ENCODE data around the gene LAMA2. TPM values are rescaled to one million over a fixed set of nuclear protein-coding genes. Genes with fewer than 3 reads are reported as not detected.
A peak's percentile ranks its signal among the peaks of the same experiment; 100 is the strongest.

Gene LAMA2
- polyA plus RNA-seq, 1 of the 3 experiments (the other 2 are of a cell fraction): 0.92 TPM

- Histone ChIP-seq H3K4me1 (ENCODE audit: control insufficient read depth in 1 of 2, insufficient read depth in 2 of 2, low read depth in 1 of 2, low read length in 1 of 2) (peaks cover 2 to 48% of the 10 kb centered on the region in 2 experiments), H3K4me3 (ENCODE audit: low read depth in 2 of 2, low read length in 1 of 2) (no peak overlapping the region), H3K9ac (no peak overlapping the region; the same call in 1 of the 2 replicates), H3F3A (replicated peaks; ENCODE audit: insufficient read depth) (peaks cover 65% of the 10 kb centered on the region), H3K79me2 (ENCODE audit: insufficient read depth) (no peaks in the 10 kb centered on the region), H3K27me3 (ENCODE audit: insufficient read depth) (no peaks in the 10 kb centered on the region), H3K27ac (ENCODE audit: low read depth in 2 of 2, low read length in 1 of 2) (peak overlapping the region in 1 of 2 experiments; percentile 100; a peak in 3 of 4 replicates), H3K9me2 (no peaks in the 10 kb centered on the region), H3K36me3 (replicated peaks in 1 of 2; ENCODE audit: control insufficient read depth in 1 of 2, insufficient read depth in 2 of 2, low read length in 1 of 2) (peaks cover 0 to 3% of the 10 kb centered on the region in 2 experiments), H3K4me2 (0 out of 2 replicates have a peak overlapping the region, but pooled peaks have one; percentile 66), H3K9me3 (no peaks in the 10 kb centered on the region), H2AFZ (ENCODE audit: low read depth) (no peak overlapping the region), H4K20me1 (ENCODE audit: insufficient read depth) (no peaks in the 10 kb centered on the region)
- ChIA-PET CTCF (no interaction called here), POLR2A (interaction anchor here (0.7 kb wide), 1 partner anchor 155 kb away, joined by 3 read pairs; no protein-coding TSS in a partner anchor)
- no peak for TF ChIP-seq MAX (IDR thresholded peaks at IDR 0.05; ENCODE audit: low read depth)
- no peak for TF ChIP-seq USF2 (IDR thresholded peaks at IDR 0.05; ENCODE audit: borderline replicate concordance, low read depth, low read length)
- TF ChIP-seq MEF2A (IDR thresholded peaks at IDR 0.05; ENCODE audit: borderline replicate concordance, low read depth): no peak
- TF ChIP-seq, protein P1, sequence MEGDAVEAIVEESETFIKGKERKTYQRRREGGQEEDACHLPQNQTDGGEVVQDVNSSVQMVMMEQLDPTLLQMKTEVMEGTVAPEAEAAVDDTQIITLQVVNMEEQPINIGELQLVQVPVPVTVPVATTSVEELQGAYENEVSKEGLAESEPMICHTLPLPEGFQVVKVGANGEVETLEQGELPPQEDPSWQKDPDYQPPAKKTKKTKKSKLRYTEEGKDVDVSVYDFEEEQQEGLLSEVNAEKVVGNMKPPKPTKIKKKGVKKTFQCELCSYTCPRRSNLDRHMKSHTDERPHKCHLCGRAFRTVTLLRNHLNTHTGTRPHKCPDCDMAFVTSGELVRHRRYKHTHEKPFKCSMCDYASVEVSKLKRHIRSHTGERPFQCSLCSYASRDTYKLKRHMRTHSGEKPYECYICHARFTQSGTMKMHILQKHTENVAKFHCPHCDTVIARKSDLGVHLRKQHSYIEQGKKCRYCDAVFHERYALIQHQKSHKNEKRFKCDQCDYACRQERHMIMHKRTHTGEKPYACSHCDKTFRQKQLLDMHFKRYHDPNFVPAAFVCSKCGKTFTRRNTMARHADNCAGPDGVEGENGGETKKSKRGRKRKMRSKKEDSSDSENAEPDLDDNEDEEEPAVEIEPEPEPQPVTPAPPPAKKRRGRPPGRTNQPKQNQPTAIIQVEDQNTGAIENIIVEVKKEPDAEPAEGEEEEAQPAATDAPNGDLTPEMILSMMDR (IDR thresholded peaks at IDR 0.05): no peak
- no peak for TF ChIP-seq FOSL2 (IDR thresholded peaks at IDR 0.05; ENCODE audit: borderline replicate concordance, low read depth)
- TF ChIP-seq NRF1 (IDR thresholded peaks at IDR 0.05; ENCODE audit: low read depth, low read length): no peak
- no peak for TF ChIP-seq GATA2 (CRISPR knock-in tag; IDR thresholded peaks at IDR 0.05)
- no peak for TF ChIP-seq POLR2AphosphoS5 (IDR thresholded peaks at IDR 0.05; ENCODE audit: low read depth, low read length)
- TF ChIP-seq RAD21 (IDR thresholded peaks at IDR 0.05; ENCODE audit: low read length): no peak
- no peak for TF ChIP-seq RFX5 (IDR thresholded peaks at IDR 0.05; ENCODE audit: low read length)
- no peak for TF ChIP-seq SIN3A (IDR thresholded peaks at IDR 0.05; ENCODE audit: borderline replicate concordance, low read depth, low read length)
- no peak for TF ChIP-seq USF1 (IDR thresholded peaks at IDR 0.05; ENCODE audit: borderline replicate concordance, low read depth)
- TF ChIP-seq CHD2 (IDR thresholded peaks at IDR 0.05; ENCODE audit: low read length, partially characterized antibody): no peak
- no peak for TF ChIP-seq RXRA (IDR thresholded peaks at IDR 0.05; ENCODE audit: borderline replicate concordance, low read depth)
- no peak for TF ChIP-seq YY1 (IDR thresholded peaks at IDR 0.05; ENCODE audit: low read depth)
- DNase-seq: no peak
- WGBS (ENCODE audit: low lambda C conversion rate): 58% methylated on average over 4 of the region's 4 CpGs
Observed at GRCh38 chr6:129492260-129492659, 609.3 kb downstream of the LAMA2 start.

Measured in SK-N-SH (cell line).